Measurements from ENCODE around the gene ANKRD62.
A peak's percentile ranks its signal among the peaks of the same experiment; 100 is the strongest.

GRCh38 chr18:12057419-12058039 is 36.1 kb upstream of the ANKRD62 start:
- TF ChIP-seq, protein P1, sequence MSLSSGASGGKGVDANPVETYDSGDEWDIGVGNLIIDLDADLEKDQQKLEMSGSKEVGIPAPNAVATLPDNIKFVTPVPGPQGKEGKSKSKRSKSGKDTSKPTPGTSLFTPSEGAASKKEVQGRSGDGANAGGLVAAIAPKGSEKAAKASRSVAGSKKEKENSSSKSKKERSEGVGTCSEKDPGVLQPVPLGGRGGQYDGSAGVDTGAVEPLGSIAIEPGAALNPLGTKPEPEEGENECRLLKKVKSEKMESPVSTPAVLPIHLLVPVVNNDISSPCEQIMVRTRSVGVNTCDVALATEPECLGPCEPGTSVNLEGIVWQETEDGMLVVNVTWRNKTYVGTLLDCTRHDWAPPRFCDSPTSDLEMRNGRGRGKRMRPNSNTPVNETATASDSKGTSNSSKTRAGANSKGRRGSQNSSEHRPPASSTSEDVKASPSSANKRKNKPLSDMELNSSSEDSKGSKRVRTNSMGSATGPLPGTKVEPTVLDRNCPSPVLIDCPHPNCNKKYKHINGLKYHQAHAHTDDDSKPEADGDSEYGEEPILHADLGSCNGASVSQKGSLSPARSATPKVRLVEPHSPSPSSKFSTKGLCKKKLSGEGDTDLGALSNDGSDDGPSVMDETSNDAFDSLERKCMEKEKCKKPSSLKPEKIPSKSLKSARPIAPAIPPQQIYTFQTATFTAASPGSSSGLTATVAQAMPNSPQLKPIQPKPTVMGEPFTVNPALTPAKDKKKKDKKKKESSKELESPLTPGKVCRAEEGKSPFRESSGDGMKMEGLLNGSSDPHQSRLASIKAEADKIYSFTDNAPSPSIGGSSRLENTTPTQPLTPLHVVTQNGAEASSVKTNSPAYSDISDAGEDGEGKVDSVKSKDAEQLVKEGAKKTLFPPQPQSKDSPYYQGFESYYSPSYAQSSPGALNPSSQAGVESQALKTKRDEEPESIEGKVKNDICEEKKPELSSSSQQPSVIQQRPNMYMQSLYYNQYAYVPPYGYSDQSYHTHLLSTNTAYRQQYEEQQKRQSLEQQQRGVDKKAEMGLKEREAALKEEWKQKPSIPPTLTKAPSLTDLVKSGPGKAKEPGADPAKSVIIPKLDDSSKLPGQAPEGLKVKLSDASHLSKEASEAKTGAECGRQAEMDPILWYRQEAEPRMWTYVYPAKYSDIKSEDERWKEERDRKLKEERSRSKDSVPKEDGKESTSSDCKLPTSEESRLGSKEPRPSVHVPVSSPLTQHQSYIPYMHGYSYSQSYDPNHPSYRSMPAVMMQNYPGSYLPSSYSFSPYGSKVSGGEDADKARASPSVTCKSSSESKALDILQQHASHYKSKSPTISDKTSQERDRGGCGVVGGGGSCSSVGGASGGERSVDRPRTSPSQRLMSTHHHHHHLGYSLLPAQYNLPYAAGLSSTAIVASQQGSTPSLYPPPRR (CRISPR knock-in tag; IDR thresholded peaks at IDR 0.05; ENCODE audit: borderline replicate concordance) = no peak
- TF ChIP-seq, protein P2, sequence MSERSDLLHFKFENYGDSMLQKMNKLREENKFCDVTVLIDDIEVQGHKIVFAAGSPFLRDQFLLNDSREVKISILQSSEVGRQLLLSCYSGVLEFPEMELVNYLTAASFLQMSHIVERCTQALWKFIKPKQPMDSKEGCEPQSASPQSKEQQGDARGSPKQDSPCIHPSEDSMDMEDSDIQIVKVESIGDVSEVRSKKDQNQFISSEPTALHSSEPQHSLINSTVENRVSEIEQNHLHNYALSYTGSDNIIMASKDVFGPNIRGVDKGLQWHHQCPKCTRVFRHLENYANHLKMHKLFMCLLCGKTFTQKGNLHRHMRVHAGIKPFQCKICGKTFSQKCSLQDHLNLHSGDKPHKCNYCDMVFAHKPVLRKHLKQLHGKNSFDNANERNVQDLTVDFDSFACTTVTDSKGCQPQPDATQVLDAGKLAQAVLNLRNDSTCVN (CRISPR knock-in tag; IDR thresholded peaks at IDR 0.05) = no peak
- no peak for TF ChIP-seq MEIS2 (IDR thresholded peaks at IDR 0.05; ENCODE audit: partially characterized antibody)
- no peak for TF ChIP-seq REST (IDR thresholded peaks at IDR 0.05; ENCODE audit: borderline replicate concordance)
- TF ChIP-seq REST (CRISPR knock-in tag; IDR thresholded peaks at IDR 0.05; ENCODE audit: low read depth) = no peak
- TF ChIP-seq NFRKB (IDR thresholded peaks at IDR 0.05; ENCODE audit: low read depth) = no peak
- no peak for TF ChIP-seq RBFOX2 (IDR thresholded peaks at IDR 0.05; ENCODE audit: low read depth, low read length)
- no peak for TF ChIP-seq YY1 (IDR thresholded peaks at IDR 0.05; ENCODE audit: borderline replicate concordance in 1 of 3, control insufficient read depth in 1 of 3, extremely low read depth in 1 of 3, insufficient read depth in 3 of 3, insufficient read length in 1 of 3, insufficient replicate concordance in 2 of 3, low read depth in 1 of 3, low read length in 2 of 3)
- TF ChIP-seq CTCF (IDR thresholded peaks at IDR 0.05 in 2 of 3, conservative IDR thresholded peaks at IDR 0.05 in 1 of 3; ENCODE audit: insufficient read depth in 2 of 3, low read depth in 1 of 3, low read length in 3 of 3) = peak; percentile 19 to 38 (median 24); a peak in 2 of 6 replicates
- TF ChIP-seq RB1 (IDR thresholded peaks at IDR 0.05; ENCODE audit: low read depth) = no peak
- TF ChIP-seq, protein P3, sequence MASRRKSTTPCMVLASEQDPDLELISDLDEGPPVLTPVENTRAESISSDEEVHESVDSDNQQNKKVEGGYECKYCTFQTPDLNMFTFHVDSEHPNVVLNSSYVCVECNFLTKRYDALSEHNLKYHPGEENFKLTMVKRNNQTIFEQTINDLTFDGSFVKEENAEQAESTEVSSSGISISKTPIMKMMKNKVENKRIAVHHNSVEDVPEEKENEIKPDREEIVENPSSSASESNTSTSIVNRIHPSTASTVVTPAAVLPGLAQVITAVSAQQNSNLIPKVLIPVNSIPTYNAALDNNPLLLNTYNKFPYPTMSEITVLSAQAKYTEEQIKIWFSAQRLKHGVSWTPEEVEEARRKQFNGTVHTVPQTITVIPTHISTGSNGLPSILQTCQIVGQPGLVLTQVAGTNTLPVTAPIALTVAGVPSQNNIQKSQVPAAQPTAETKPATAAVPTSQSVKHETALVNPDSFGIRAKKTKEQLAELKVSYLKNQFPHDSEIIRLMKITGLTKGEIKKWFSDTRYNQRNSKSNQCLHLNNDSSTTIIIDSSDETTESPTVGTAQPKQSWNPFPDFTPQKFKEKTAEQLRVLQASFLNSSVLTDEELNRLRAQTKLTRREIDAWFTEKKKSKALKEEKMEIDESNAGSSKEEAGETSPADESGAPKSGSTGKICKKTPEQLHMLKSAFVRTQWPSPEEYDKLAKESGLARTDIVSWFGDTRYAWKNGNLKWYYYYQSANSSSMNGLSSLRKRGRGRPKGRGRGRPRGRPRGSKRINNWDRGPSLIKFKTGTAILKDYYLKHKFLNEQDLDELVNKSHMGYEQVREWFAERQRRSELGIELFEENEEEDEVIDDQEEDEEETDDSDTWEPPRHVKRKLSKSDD (conservative IDR thresholded peaks at IDR 0.05; ENCODE audit: low read length) = no peak
- TF ChIP-seq MTA3 (IDR thresholded peaks at IDR 0.05; ENCODE audit: borderline replicate concordance) = no peak
- no peak for TF ChIP-seq SRF (CRISPR knock-in tag; IDR thresholded peaks at IDR 0.05)
- TF ChIP-seq MYC (IDR thresholded peaks at IDR 0.05; ENCODE audit: low read depth, low read length) = no peak
- TF ChIP-seq MYC (CRISPR knock-in tag; IDR thresholded peaks at IDR 0.05; ENCODE audit: borderline replicate concordance, low read depth) = no peak
- no peak for TF ChIP-seq ARNT (IDR thresholded peaks at IDR 0.05)

All from K562 (cell line).